Smooth muscle cell (in vitro differentiated cells): ENCODE data around the gene ZNF880. TPM values are rescaled to one million over a fixed set of nuclear protein-coding genes. Genes with fewer than 3 reads are reported as not detected.

Experiments
- DNase-seq: peaks from one replicate; lab custom pipeline; 2025; ENCODE audit not compliant: unreplicated experiment; lab: John Stamatoyannopoulos, UW
- H2AFZ ChIP-seq: fragments of 200-600 bp; sonication (generic); 2 replicates; pipeline ENCODE4 v1.6.0; 2016; ENCODE audit warnings: antibody characterized with exemption, low read depth, mild to moderate bottlenecking
- H3F3A ChIP-seq: fragments of 200-600 bp; sonication (generic); 2 replicates; pipeline ENCODE4 v1.6.0; 2017; ENCODE audit warnings: antibody characterized with exemption, low read depth
- H3K27ac ChIP-seq: fragments of 200-600 bp; sonication (generic); 2 replicates; pipeline ENCODE4 v1.5.1; 2016; ENCODE audit warnings: low read depth, mild to moderate bottlenecking
- H3K27me3 ChIP-seq: fragments of 200-600 bp; sonication (generic); 2 replicates; pipeline ENCODE4 v1.6.1; 2016; ENCODE audit warnings: low read depth, mild to moderate bottlenecking
- H3K36me3 ChIP-seq: fragments of 200-600 bp; sonication (generic); 2 replicates; pipeline ENCODE4 v1.5.1; 2016; ENCODE audit warnings: low read depth
- H3K4me1 ChIP-seq: fragments of 200-600 bp; sonication (generic); 2 replicates; pipeline ENCODE4 v1.5.1; 2016; ENCODE audit warnings: low read depth
- H3K4me2 ChIP-seq: fragments of 200-600 bp; sonication (generic); 2 replicates; pipeline ENCODE4 v1.6.0; 2016; ENCODE audit warnings: mild to moderate bottlenecking
- H3K4me3 ChIP-seq: fragments of 200-600 bp; sonication (generic); 2 replicates; pipeline ENCODE4 v1.5.1; 2016; ENCODE audit warnings: mild to moderate bottlenecking
- H3K79me2 ChIP-seq: fragments of 200-600 bp; sonication (generic); 2 replicates; pipeline ENCODE4 v1.6.0; 2016; ENCODE audit warnings: low read depth, mild to moderate bottlenecking
- H3K9ac ChIP-seq: fragments of 200-600 bp; sonication (generic); 2 replicates; pipeline ENCODE4 v1.6.0; 2016; ENCODE audit warnings: low read depth
- H3K9me3 ChIP-seq: fragments of 200-600 bp; sonication (generic); replicated peaks from 2 replicates; pipeline ENCODE4 v1.5.1; 2016; ENCODE audit warnings: low read depth
- H4K20me1 ChIP-seq: fragments of 200-600 bp; sonication (generic); 2 replicates; pipeline ENCODE4 v1.6.0; 2016; ENCODE audit warnings: low read depth
- CTCF ChIP-seq: fragments of 200-600 bp; sonication (generic); IDR thresholded peaks from 2 replicates; pipeline ENCODE4 v1.5.1; 2017; ENCODE audit warnings: borderline replicate concordance, mild to moderate bottlenecking, antibody characterized with exemption; ENCODE audit not compliant: insufficient read depth, poor library complexity, severe bottlenecking
- WGBS: methylation state at CpG from one replicate; pipeline ENCODE4 v1.1.7; 2016; ENCODE audit warnings: low lambda C conversion rate; 5-methylcytosine and 5-hydroxymethylcytosine counted together
- polyA plus RNA-seq: library from polyadenylated mRNA; unstranded; fragments of >200 nt; fragmentation: Nextera tagmentation; extraction: Ambion mirVana; gene quantifications from 2 replicates; pipeline ENCODE4 v1.2.1, GENCODE V29; 2016
- small RNA-seq: library from RNA; depleted of rRNA; stranded (forward); fragments of <200 nt; gene quantifications from one replicate; pipeline ENCODE3, GENCODE V24; 2014
- total RNA-seq: library from RNA; depleted of rRNA; stranded (reverse); fragments of >200 nt; gene quantifications from 2 replicates; pipeline ENCODE4 v1.2.3, GENCODE V29; 2014

ZNF880 gene
- total and polyA plus RNA-seq, 2 experiments from 2014 or later = 21.9 to 25.3 TPM

- H3K79me2 ChIP-seq = no peaks in the 10 kb centered on the region
- DNase-seq = no peak
- H3K4me1 ChIP-seq = no peaks in the 10 kb centered on the region
- WGBS = 91% methylated on average over 6 of the region's 6 CpGs
- peaks cover 51% of the 10 kb centered on the region for H3K9me3 ChIP-seq
- peaks cover 68% of the 10 kb centered on the region for H3K36me3 ChIP-seq
- no peaks in the 10 kb centered on the region for H3F3A ChIP-seq
- no peak overlapping the region for H3K4me2 ChIP-seq
- no peaks in the 10 kb centered on the region for H4K20me1 ChIP-seq
- H3K9ac ChIP-seq = no peak overlapping the region
- H3K27ac ChIP-seq = no peak overlapping the region
- TF ChIP-seq CTCF = no peak
- H3K4me3 ChIP-seq = no peak overlapping the region
- H2AFZ ChIP-seq = no peak overlapping the region
- no peaks in the 10 kb centered on the region for H3K27me3 ChIP-seq
Observed at GRCh38 chr19:52410276-52410675, 40.6 kb downstream of the ZNF880 start.

GRCh38 chr19:52415711-52416110 lies 46.0 kb downstream of the ZNF880 start:
- 93% methylated on average over 5 of the region's 5 CpGs for WGBS
- peaks cover 20% of the 10 kb centered on the region for H3K36me3 ChIP-seq
- H3K27ac ChIP-seq = no peak overlapping the region
- no peaks in the 10 kb centered on the region for H4K20me1 ChIP-seq
- H3K79me2 ChIP-seq = no peaks in the 10 kb centered on the region
- H3K27me3 ChIP-seq = no peaks in the 10 kb centered on the region
- no peak overlapping the region for H3K9ac ChIP-seq
- no peak overlapping the region for H2AFZ ChIP-seq
- H3K9me3 ChIP-seq = peaks cover 41% of the 10 kb centered on the region
- H3K4me2 ChIP-seq = no peak overlapping the region
- no peaks in the 10 kb centered on the region for H3K4me1 ChIP-seq
- no peak overlapping the region for H3K4me3 ChIP-seq
- no peaks in the 10 kb centered on the region for H3F3A ChIP-seq
- DNase-seq = no peak
- no peak for TF ChIP-seq CTCF

GRCh38 chr19:52428937-52429336 lies 59.2 kb downstream of the ZNF880 start, which contains the start of gene ZNF534:
Gene ZNF534 (plus strand): TSS chr19:52429148. CDS start chr19:52431475, 2,327 bp downstream.
- Histone ChIP-seq H3K9me3 (peaks cover 5% of the 10 kb centered on the region), H3F3A (no peaks in the 10 kb centered on the region), H3K79me2 (no peaks in the 10 kb centered on the region), H3K27ac (no peak within 1 kb of the TSS), H3K27me3 (no peaks in the 10 kb centered on the region), H3K4me1 (no peaks in the 10 kb centered on the region), H3K36me3 (no peaks in the 10 kb centered on the region), H3K9ac (no peak within 1 kb of the TSS), H2AFZ (no peak within 1 kb of the TSS), H3K4me2 (no peak within 1 kb of the TSS), H4K20me1 (no peaks in the 10 kb centered on the region), H3K4me3 (no peak within 1 kb of the TSS)
- no peak for DNase-seq
- 96% methylated on average over 27 of the region's 27 CpGs for WGBS
- no peak for TF ChIP-seq CTCF

Small RNAs within 50 kb of the gene (small RNA-seq; reads per million reads assigned to genes)
- gene AC010332.1 = 0.16 reads per million

Other genes starting within 250 kb of the ZNF880 start
- gene ZNF616, start 230.0 kb upstream of the ZNF880 start, total RNA-seq = 11.3 and 13.2 TPM in 2 replicates
- gene ZNF616, start 230.0 kb upstream of the ZNF880 start, polyA plus RNA-seq = 4.8 and 8.7 TPM in 2 replicates
- 5.7 TPM in 2 replicates for gene ZNF836, start 198.3 kb upstream of the ZNF880 start, total RNA-seq
- gene ZNF836, start 198.3 kb upstream of the ZNF880 start, polyA plus RNA-seq = 3.2 and 3.3 TPM in 2 replicates
- gene PPP2R1A, start 179.9 kb upstream of the ZNF880 start, total RNA-seq = 121 and 160 TPM in 2 replicates
- gene PPP2R1A, start 179.9 kb upstream of the ZNF880 start, polyA plus RNA-seq = 256 and 265 TPM in 2 replicates
- gene ZNF766, start 100.3 kb upstream of the ZNF880 start, total RNA-seq = 16.2 and 18.7 TPM in 2 replicates
- gene ZNF766, start 100.3 kb upstream of the ZNF880 start, polyA plus RNA-seq = 15.6 and 24.9 TPM in 2 replicates
- gene ZNF480, start 72.8 kb upstream of the ZNF880 start, total RNA-seq = 7.4 and 7.5 TPM in 2 replicates
- gene ZNF480, start 72.8 kb upstream of the ZNF880 start, polyA plus RNA-seq = 10.7 and 11.0 TPM in 2 replicates
- 6.0 and 16.0 TPM in 2 replicates for gene ZNF610, start 33.7 kb upstream of the ZNF880 start, total RNA-seq
- gene ZNF610, start 33.7 kb upstream of the ZNF880 start, polyA plus RNA-seq = 3.3 and 3.7 TPM in 2 replicates
- 21.0 and 33.0 TPM in 2 replicates for gene ZNF528, start 27.9 kb downstream of the ZNF880 start, total RNA-seq
- gene ZNF528, start 27.9 kb downstream of the ZNF880 start, polyA plus RNA-seq = 16.3 and 21.7 TPM in 2 replicates
- not detected in 2 replicates for gene ZNF534, start 59.2 kb downstream of the ZNF880 start, total RNA-seq
- 0.23 and 0.54 TPM in 2 replicates for gene ZNF534, start 59.2 kb downstream of the ZNF880 start, polyA plus RNA-seq
- 0.04 and 0.99 TPM in 2 replicates for gene ZNF578, start 83.6 kb downstream of the ZNF880 start, total RNA-seq
- gene ZNF578, start 83.6 kb downstream of the ZNF880 start, polyA plus RNA-seq = 0.12 TPM in 1 of 2 replicates, not detected in the other
- gene ZNF808, start 157.7 kb downstream of the ZNF880 start, total RNA-seq = 30.2 and 41.3 TPM in 2 replicates
- gene ZNF808, start 157.7 kb downstream of the ZNF880 start, polyA plus RNA-seq = 1.3 and 3.7 TPM in 2 replicates
- gene ZNF701, start 200.4 kb downstream of the ZNF880 start, total RNA-seq = 10.0 and 11.3 TPM in 2 replicates
- gene ZNF701, start 200.4 kb downstream of the ZNF880 start, polyA plus RNA-seq = 5.5 and 6.1 TPM in 2 replicates